ENCODE measurements around the gene WASHC3. TPM values are rescaled to one million over a fixed set of nuclear protein-coding genes. Genes with fewer than 3 reads are reported as not detected.

Gene WASHC3
- polyA plus RNA-seq, 1 donor: 33.6 TPM

GRCh38 chr12:101967506-101967905, 94.3 kb downstream of the WASHC3 start:
- no peak for DNase-seq

GRCh38 chr12:101966496-101966895, 95.3 kb downstream of the WASHC3 start:
- DNase-seq: no peak

DNA sequence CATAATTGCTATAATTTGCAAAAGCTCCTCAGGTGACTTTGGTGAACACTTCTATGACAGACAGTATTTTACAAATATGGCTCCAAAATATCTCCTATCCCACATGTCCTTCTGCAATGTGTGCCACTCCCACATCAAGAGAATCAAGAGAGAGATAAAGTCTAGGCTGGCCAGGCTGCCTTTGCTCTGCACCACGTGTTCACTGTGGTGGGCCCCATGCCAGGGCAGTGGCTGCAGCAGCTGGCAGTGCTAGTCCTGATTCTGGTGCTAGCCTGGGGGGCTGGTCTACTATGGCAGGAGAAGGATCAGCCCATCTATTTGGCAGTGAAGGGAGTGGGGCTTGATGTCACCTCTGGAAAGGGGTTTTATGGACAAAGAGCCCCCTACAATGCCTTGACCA, 98.1 kb downstream of the WASHC3 start:
- no peak for DNase-seq

Other genes with a start within 250 kb of the WASHC3 start
- gene GNPTAB, start 231.0 kb downstream of the WASHC3 start, polyA plus RNA-seq (ENCODE audit: insufficient read length): 18.1 TPM
- 3.5 TPM for gene DRAM1, start 184.4 kb downstream of the WASHC3 start, polyA plus RNA-seq (ENCODE audit: insufficient read length)
- 15.8 TPM for gene NUP37, start 58.1 kb upstream of the WASHC3 start, polyA plus RNA-seq (ENCODE audit: insufficient read length)
- 4.7 TPM for gene PARPBP, start 58.2 kb upstream of the WASHC3 start, polyA plus RNA-seq (ENCODE audit: insufficient read length)
- not detected for gene PMCH, start 135.8 kb upstream of the WASHC3 start, polyA plus RNA-seq (ENCODE audit: insufficient read length)